CD4-positive, alpha-beta T cell treated with Interleukin-12 subunit alpha and Interleukin-12 subunit beta, for 1 hour (primary cell): ENCODE results near the gene OR6B3.

ENCODE experiments used
- DNase-seq: peaks from one replicate; pipeline ENCODE4 v3.0.0-alpha.2; 2020

Gene OR6B3

GRCh38 chr2:240043279-240043989, 9.9 kb downstream of the OR6B3 start:
- DNase-seq: no peak

DNA sequence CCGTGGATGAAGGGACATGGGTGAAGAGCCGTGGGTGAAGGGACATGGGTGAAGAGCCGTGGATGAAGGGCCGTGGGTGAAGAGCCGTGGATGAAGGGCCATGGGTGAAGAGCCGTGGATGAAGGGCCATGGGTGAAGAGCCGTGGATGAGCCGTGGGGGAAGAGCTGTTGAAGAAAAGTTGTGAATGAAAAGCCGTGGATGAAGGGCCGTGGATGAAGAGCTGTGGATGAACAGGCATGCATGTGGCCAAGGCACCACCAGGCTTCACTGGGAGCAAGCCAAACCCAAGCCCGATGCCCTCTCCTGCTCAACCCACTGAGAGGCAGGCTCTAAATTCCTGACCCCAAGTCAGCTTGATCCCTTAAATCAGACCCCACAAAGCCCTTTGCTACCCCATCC, 10.6 kb downstream of the OR6B3 start:
- DNase-seq: no peak

- no peak for DNase-seq
Observed at GRCh38 chr2:240041363-240041762, 12.0 kb downstream of the OR6B3 start.

DNA sequence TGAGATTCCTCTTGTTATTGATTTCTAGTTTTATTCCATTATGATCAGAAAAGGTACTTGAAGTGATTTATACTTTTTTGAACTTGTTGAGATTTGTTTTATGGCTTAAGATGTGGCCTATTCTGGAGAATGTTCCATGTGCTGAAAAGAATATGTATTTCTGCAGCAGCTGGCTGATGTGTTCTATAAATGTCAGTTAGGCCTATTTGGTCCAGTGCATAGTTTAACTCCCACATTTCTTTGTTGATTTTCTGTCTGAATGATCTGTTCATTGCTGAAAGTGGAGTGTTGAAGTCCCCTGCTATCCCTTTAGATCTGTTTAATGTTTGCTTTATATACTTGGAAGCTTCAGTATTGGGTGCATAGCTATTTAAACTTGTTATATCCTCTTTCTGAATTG, 16.0 kb downstream of the OR6B3 start:
- DNase-seq: no peak

DNA sequence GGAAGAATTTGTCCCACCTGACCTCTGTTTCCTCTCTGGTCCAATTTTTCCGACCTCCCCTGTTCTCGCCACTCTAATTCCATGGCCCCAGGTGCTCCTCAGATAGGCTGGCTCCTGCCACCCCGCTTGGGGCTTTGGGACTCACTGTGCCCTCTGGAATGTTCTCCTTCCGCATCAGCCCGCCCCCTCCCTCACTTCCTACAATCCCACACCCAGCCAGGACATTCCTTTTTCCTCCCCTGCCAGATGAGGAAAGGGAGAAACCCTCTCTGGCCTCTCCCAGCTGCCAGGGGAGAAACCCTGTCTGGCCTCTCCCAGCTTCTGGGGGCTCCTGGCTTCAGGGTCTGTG, 20.0 kb downstream of the OR6B3 start:
- DNase-seq: no peak

DNA sequence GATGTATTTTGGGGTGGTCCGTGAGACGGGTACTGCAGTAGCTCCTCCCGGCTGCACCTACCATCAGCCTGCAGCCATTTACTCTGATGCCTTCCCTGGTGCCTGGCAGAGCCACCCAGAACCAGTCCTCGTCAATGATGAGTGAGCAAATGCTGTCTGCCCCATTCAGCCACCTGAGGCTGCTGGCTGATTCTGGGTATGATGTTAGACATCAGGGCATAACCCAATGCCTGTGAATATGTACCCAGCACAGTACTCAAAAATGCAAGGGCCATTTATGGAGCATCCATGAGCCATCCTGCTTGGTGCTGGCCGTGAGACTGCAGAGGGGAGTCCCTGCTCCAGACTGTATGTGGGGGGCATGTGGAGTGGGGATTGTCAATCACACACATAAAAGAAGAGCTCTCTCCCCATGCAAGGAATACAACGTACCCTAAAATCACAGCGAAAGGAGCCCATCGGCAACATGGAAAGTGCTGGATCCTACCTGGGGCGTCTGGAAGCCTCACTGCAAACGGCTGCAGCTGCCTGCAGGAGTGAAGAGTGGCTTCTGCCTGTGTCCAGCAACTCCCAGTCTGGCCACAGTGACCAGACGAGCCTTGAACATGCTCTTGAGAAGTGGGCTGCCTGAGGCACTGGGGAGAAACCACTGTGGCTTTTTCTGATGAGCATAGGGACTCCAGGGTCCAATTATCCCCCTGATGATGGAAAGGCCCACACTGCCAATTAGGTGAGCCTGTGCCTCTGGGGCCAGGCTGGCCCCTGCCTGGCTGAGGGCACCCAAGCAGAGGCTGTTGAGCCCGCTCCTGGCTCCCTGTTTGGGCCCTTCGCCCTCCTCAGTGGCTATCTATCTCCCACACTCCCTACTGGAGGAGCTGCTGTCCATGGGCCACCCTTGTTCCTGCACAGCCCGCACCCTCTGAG, 20.7 kb downstream of the OR6B3 start:
- no peak for DNase-seq

GRCh38 chr2:240030379-240031094, 22.8 kb downstream of the OR6B3 start, which contains the start of gene OR6B2:
OR6B2 (minus strand) TSS chr2:240030429; CDS start chr2:240030429, 0 bp downstream.
- DNase-seq: no peak

DNA sequence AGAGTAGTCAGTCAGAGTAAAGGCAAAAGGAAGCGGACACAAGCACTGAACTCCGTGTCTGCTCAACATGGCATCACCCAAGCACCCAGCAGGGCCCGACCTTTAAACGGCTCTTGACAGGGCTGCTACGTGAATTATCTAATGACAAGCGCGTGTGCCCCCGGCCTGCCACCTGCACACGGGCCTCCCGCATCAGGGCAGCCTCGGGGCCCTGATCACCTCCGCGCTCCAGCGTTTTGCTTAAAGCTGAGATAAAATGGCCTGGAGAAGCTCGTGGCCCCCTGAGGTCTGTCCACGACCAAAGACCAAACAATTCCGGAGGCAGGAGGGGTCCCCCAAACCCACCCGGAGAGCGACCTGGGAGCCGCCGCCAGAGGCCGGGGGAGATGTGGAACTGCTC, 28.6 kb downstream of the OR6B3 start:
- peak; percentile 34 for DNase-seq

- DNase-seq: no peak
Observed at GRCh38 chr2:240023792-240024191, 29.5 kb downstream of the OR6B3 start.

DNA sequence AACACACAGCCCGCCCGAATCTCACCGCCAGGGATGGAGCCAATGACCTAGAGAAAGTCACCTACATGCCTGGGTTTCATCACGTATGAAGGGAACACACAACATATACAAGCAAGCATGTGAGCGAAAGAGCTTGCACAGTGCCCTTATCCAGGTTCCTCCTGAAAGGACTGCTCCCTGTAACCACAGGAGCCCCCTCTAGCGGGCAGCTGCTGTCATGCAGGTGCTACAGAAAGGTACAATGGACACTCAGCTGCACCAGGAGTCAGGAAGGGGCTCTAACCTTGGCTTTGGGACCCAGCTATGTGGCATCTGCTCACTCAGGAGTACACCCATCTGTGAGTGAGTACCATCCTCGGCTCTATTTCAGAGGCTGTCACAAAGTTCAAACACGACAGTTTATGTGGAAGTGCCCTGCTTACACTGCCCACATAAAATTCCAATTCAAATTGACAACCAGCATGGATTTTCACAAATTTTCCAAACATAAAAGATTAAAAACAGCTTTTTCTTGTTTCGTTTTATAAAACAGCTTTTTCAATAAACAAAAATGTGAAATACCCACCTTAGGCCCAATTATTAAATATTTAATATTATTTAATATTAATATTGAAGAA, 31.7 kb downstream of the OR6B3 start:
- peak; percentile 67 for DNase-seq

GRCh38 chr2:240018071-240018750, 35.1 kb downstream of the OR6B3 start:
- DNase-seq: no peak

DNA sequence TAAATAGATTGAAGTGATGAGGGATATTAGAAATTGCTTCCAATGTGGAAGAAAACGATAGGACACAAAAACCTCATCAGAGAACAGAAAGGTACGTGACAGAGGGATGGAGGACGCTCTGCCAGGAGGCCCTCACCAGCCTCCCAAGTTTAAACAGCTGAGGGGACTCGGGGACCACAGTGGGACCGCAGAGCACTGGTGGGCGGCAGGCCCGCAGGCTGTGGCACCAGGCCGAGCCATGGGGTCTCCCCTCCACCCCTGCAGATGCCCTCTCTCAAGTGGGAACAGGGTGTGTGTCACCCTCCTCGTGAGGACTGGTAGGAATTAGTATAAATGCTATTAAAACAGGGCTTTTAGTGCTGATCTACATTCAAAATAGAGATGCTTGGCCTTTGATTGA, 39.0 kb downstream of the OR6B3 start:
- no peak for DNase-seq

- no peak for DNase-seq
Observed at GRCh38 chr2:240013343-240013742, 40.0 kb downstream of the OR6B3 start.

DNA sequence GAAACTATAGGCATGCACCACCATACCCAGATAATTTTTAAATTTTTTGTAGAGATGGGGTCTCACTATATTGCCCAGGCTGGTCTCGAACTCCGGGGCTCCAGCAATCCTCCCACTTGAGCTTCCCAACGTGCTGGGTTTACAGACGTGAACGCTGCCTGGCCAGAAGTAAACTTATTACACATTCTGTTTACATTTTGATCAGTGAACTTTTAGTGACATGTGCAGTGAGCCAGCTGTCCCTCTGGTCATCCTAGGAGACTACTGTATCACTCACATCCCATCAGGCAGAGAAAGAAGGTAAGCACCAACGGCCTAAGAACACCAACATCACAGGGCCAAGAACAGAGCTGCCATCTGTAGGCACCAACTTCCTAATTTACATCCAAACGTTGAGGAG, 50.3 kb downstream of the OR6B3 start:
- DNase-seq: no peak

DNA sequence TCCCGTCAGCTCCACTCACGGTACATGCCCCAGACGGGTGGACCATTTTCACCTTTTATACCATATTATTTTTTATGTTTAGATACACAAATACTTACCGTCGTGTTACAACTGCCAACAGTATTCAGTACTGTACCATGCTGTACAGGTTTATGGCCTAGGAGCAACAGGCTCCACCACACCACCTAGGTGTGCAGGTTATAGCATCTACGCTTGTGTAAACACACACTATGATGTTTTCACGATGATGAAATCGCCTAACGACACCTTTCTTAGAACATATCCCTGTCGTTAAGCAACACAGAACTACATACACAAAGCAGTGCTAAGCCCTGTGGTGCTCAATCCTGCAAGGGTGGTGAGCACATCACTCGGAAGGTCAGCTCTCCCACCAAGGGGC, 52.6 kb downstream of the OR6B3 start:
- no peak for DNase-seq

DNA sequence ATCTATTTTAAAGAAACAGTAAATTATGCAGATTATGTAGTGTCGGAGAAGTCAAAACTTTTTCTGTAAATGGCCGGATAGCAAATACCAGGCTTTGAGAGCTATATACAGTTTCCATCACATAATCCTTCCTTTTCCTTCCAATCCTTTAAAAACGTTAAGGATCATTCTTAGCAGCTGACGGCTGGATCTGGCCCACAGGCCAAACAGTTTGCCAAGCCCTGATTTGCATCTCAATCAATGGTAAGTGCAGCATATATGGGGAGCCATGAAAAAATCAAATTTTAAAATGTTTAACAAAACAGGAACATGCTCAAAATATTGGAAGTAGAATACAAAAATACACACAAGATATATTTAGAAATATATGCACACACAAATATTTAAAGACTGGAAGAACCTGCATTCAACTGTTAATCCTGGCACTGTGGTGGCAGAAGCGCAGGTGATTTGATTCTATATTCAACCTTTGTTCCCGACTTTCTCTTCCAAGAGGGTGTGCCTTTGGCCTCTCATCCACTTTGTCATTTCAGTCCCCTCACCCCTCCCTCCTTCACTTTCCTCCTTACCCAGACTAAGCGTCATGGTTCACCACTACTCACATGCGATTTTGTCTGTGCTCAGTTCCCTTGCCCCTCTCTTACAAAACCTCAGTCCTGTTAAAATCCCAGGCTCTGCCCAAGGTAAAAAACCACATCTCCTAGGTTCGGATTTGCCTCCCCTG, 55.5 kb downstream of the OR6B3 start:
- no peak for DNase-seq
